GM13976 (cell line): ENCODE measurements around the gene SDHA.
"Not testable (repeated sequence)": the region's sequence is repeated elsewhere in the genome, so short reads cannot be mapped to it uniquely, and the experiment has no call there.

Experiments
- DNase-seq: peaks from one replicate; pipeline ENCODE4 v3.0.0; 2012; ENCODE audit warnings: low spot score
- in situ Hi-C: fragments of 300-500 bp; cut with MboI; formaldehyde crosslinking; loops from one replicate; pipeline ENCODE4 v1.12.0; 2022; ENCODE audit warnings: low sequenced_read_pairs, mixed read lengths, inconsistent platforms; ENCODE audit not compliant: unreplicated experiment
- TF ChIP-seq, protein P1 (sequence below): IDR thresholded peaks from 2 replicates; pipeline ENCODE4 v1.5.1; 2012; ENCODE audit warnings: borderline replicate concordance, mild to moderate bottlenecking; ENCODE audit not compliant: insufficient read depth; ENCODE audit errors: extremely low read depth, missing control alignments, control extremely low read depth

Gene SDHA

DNA sequence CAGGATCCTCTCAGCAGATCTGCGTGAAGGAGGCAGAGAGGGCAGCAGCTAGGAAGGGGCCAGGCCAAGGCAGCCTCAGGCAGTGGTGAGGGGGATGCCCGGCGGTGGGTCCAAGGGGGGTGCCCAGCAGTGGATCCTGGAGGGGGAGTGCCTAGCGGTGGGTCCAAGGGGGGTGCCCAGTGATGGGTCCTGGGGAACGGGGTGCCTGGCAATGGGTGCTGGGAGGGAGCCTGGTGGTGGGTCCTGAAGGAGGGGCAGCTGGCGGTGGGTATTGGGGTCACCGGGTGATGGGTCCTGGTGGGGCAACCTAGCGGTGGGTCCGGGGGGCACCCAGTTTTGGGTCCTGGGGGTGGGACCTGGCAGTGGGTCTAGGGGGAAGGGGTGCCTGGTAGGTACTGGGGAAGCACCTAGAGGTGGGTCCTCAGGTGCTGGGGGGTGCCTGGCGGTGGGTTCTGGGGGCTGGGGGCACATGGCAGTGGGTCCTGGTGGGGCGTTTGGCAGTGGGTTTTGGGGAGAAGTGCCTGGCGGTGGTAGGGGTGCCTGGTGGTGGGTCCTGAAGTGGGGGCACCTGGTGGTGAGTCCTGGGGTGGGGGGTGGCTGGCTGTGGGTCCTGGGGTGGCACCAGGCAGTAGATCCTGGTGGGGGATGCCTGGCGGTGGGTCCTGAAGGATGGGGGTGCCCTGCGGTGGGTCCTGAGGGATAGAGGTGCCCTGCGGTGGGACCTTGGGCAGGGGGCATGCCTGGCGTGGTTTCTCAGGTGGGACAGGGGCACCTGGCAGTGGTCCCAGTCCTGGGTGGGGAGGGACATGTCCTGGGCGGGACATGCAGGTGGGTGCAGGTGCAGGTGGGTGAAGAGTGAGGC lies 24.9 kb upstream of the SDHA start:
- in situ Hi-C loops = no loop called here
- TF ChIP-seq, protein P1, sequence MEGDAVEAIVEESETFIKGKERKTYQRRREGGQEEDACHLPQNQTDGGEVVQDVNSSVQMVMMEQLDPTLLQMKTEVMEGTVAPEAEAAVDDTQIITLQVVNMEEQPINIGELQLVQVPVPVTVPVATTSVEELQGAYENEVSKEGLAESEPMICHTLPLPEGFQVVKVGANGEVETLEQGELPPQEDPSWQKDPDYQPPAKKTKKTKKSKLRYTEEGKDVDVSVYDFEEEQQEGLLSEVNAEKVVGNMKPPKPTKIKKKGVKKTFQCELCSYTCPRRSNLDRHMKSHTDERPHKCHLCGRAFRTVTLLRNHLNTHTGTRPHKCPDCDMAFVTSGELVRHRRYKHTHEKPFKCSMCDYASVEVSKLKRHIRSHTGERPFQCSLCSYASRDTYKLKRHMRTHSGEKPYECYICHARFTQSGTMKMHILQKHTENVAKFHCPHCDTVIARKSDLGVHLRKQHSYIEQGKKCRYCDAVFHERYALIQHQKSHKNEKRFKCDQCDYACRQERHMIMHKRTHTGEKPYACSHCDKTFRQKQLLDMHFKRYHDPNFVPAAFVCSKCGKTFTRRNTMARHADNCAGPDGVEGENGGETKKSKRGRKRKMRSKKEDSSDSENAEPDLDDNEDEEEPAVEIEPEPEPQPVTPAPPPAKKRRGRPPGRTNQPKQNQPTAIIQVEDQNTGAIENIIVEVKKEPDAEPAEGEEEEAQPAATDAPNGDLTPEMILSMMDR = no peak
- DNase-seq = no peak

DNA sequence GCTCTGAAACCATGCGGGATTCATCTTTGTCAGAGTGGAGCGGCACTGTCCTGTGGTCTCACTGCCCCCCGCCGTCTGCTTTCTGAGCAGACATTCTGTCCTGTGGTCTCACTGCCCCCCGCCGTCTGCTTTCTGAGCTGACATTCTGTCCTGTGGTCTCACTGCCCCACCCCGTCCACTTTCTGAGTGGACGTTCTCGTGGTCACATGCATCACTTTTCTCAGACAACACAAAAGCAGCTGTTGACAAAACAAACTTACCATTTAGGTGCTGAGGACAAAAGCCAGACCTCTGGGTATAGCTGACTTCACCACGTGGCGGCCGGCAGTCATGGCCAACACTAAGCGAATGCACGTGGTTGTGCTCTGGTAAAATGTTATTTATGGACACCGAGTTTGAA lies 24.0 kb upstream of the SDHA start:
- TF ChIP-seq, protein P1 = no peak
- in situ Hi-C loops = no loop called here
- DNase-seq = no peak

DNA sequence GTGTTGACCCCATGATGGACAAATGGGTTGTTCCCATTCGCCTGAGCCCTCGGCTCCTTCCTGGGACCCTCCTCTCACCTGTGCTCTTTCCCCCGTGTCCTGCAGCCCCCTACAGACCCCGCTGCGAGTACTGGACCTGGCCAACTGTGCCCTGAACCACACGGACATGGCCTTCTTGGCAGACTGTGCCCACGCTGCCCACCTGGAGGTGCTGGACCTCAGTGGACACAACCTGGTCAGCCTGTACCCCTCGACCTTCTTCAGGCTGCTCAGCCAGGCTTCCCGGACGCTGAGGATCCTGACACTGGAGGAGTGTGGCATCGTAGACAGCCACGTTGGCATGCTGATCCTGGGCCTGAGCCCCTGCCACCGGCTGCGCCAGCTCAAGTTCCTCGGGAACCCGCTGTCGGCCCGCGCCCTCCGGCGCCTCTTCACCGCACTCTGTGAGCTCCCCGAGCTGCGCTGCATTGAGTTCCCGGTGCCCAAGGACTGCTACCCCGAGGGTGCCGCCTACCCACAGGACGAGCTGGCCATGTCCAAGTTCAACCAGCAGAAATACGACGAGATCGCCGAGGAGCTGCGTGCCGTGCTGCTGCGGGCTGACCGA lies 23.4 kb upstream of the SDHA start:
- no peak for DNase-seq
- TF ChIP-seq, protein P1 = no peak
- in situ Hi-C loops = no loop called here

DNA sequence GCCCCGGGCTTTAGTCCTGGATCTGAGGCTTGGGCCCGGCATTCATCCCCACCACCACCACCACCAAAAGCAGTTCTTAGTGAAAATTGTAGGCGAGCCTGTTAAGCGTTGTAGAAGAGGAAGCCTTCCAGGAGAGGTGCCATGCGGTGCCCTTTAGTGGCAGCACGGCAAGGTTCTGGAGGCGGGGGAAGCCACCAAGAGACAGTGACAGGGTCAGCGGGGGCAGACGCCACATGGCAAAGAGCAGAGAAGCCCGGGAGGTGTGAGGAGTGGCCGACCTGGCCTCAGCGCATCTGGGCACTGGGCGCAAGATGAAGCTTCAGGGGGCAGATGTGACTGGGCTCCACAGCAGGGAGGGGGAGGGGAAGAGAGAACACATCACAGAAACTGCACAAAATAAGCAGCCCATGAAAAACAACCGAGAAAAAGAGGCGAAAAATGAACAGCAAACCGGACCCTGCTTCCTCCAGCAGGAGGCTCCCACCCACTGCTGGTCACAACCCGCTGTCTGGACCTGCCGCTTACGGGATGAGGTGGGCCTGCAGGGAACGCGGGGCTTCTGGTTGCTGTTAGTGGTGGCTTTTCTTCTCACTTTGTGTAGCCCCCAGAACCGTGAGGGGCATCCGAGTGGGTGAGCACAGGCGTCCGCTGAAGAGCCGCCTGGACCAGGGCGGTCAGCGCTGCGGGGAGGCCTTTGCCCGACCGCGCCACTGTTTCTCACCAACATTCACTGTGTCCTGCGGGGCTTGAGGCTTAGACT lies 22.5 kb upstream of the SDHA start:
- TF ChIP-seq, protein P1 = no peak
- in situ Hi-C loops = no loop called here

DNA sequence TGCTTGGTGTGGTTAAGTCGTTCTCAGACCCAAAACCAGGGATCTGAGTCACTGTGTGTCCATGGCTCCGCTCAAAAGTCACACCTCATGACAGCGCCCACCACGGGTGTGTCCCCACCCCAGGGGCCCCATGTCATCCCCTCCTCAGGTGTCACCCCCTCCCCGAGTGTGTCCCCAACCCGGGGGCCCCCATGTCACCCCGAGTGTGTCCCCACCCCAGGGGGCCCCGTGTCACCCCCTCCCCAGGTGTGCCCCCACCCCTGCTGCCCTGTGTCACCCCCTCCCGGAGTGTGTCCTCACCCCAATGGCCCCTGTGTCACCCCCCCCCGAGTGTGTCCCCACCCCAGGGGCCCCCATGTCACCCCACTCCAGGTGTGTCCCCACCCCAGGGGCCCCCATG lies 21.8 kb upstream of the SDHA start:
- no peak for DNase-seq
- TF ChIP-seq, protein P1 = no peak
- in situ Hi-C loops = no loop called here

More for the DNA sequence above, 22.5 kb upstream of the SDHA start:
- no peak for DNase-seq

DNA sequence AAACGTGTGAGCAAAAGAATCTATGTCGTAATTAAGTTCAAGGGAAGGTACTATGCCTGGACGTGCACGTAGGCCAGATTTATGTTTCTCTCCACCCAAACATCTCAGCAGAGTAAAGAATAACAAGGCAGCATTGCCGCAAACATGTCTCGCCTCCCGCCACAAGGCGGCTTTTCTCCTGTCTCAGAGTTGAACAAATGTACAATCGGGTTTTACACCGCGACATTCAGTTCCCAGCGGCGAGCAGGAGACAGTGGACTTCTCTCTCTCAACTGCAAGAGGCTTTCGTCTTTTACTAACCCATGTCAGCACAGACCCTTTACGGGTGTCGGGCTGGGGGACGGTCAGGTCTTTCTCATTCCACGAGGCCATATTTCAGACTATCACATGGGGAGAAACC lies 21.1 kb upstream of the SDHA start:
- DNase-seq, in situ Hi-C loops: not testable (repeated sequence)
